Lower leg skin (tissue), 3 donors: Measurements from ENCODE around the gene GABRR3.

Experiments used
- CTCF ChIP-seq, 3 donors: fragments of 450-650 bp; IDR thresholded peaks; one replicate each; pipeline ENCODE4 v1.5.1; 2016; ENCODE audit warnings: antibody characterized with exemption in 3 of 3, mild to moderate bottlenecking in 3 of 3, moderate library complexity in 2 of 3
- POLR2A ChIP-seq, 2 donors: fragments of 450-650 bp; IDR thresholded peaks; one replicate each; pipeline ENCODE4 v1.6.1; 2016 to 2017; ENCODE audit warnings: antibody characterized with exemption in 2 of 2, mild to moderate bottlenecking in 1 of 2, moderate library complexity in 1 of 2

DNA sequence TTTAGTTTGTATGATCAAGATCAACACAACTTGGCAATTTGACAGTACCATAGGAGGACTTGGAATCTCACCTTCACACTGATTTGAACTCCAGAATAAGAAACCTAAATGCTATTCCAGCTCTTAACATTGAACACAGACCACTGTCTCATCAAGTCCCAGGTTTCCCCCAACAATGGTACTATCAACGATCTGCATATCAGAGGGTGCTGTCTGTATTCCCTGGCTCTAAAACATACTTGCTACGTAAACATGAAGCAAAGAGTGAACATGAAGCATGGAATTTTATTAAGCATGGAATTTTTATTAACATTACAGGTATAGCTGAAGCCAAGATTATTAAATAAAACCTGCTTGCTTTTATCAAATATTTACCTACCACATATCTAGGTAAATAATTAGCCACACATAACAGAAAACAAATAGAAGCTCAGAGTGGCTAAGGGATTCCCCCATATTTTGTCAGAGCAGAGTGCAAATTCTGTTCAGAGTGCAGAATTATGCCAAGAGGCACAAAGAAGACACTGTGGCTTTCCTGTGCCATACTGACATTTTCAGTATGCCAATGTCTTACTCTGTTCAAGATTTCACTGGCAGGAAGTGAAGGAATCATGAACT, 40.7 kb downstream of the GABRR3 start:
- TF ChIP-seq CTCF (IDR thresholded peaks at IDR 0.05) = no peak
- no peak for TF ChIP-seq POLR2A (IDR thresholded peaks at IDR 0.05)
